SK-N-DZ (cell line): ENCODE measurements around the gene CREBRF. TPM values are rescaled to one million over a fixed set of nuclear protein-coding genes. Genes with fewer than 3 reads are reported as not detected.
"Not testable (repeated sequence)": the region's sequence is repeated elsewhere in the genome, so short reads cannot be mapped to it uniquely, and the experiment has no call there.

ENCODE experiments used
- DNase-seq: peaks from one replicate; pipeline ENCODE4 v3.0.0-alpha.2; 2015; ENCODE audit warnings: low spot score
- polyA plus RNA-seq, 2 experiments: library from polyadenylated mRNA; depleted of rRNA; stranded (reverse); fragments of >200 nt; gene quantifications; 2 replicates each; pipeline ENCODE4 v1.2.3, GENCODE V29; 2014

Gene CREBRF, protein sequence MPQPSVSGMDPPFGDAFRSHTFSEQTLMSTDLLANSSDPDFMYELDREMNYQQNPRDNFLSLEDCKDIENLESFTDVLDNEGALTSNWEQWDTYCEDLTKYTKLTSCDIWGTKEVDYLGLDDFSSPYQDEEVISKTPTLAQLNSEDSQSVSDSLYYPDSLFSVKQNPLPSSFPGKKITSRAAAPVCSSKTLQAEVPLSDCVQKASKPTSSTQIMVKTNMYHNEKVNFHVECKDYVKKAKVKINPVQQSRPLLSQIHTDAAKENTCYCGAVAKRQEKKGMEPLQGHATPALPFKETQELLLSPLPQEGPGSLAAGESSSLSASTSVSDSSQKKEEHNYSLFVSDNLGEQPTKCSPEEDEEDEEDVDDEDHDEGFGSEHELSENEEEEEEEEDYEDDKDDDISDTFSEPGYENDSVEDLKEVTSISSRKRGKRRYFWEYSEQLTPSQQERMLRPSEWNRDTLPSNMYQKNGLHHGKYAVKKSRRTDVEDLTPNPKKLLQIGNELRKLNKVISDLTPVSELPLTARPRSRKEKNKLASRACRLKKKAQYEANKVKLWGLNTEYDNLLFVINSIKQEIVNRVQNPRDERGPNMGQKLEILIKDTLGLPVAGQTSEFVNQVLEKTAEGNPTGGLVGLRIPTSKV
- 1.4 and 1.7 TPM in 2 replicates for polyA plus RNA-seq (2014; cell fraction: cytosol; rRNA removed)
- polyA plus RNA-seq (2014; cell fraction: nucleus; rRNA removed) = 3.4 and 5.0 TPM in 2 replicates

DNA sequence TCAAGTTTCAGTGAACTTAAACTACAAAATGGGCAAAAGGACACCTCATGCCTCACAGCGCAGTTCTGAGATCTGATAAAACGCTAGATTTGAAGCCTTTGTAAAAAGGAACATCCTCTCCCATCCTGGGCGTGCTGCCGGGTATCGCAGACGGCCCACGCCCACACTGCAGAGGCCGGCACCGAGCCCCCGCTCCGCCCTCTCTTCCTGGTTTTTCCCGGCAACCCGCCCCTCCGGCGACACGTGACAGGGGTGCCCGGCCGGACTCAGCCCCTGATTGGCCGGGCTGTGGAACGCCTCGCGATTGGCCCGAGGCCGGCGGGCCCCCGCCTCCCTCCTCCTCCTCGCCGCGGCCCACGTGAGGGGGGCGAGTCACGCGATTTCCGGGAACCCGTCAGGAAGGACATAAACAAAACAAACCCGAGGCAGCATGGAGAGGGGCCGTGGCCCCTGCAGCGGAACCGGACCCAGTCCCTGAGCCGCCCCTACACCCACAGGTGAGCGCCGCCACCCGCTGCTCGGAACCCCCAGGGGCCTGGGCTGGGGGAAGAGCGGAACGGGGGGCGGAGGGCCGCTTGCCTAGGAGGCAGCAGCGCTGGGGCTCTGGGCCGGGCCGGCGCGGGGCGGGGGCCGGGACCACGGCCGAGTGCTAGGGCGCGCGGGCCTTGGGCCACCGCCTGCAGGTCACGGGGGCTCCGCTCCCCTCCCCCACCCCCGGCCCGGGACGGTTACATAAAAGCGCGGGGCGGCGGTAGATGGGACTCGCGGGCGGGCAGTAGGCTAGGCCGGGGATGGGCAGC lies at the start of gene CREBRF:
Gene CREBRF (plus strand): TSS at position 370 of the 800 bp plus-strand sequence. CDS start 24,424 bp downstream, outside the sequence.
- DNase-seq = peak; percentile 94

DNA sequence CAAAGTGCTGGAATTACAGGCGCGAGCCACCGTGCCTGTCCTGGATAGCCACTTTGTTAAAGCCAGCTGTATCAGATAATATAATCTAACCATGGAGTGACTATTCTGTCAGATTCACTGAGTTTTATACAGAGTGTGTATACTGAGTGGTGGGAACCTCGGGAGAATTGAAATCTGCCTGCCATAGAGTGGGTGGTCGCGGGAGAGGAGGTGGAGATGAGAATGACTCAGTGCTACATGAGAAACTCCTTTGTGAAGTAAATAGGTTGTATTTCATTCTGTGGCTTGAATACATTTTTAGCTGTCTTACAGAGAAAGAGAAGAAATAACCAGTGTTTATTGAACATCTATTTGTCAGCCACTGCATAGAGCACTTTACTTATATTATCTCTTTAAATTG lies 46.1 kb upstream of the CREBRF start:
- DNase-seq = no peak

DNA sequence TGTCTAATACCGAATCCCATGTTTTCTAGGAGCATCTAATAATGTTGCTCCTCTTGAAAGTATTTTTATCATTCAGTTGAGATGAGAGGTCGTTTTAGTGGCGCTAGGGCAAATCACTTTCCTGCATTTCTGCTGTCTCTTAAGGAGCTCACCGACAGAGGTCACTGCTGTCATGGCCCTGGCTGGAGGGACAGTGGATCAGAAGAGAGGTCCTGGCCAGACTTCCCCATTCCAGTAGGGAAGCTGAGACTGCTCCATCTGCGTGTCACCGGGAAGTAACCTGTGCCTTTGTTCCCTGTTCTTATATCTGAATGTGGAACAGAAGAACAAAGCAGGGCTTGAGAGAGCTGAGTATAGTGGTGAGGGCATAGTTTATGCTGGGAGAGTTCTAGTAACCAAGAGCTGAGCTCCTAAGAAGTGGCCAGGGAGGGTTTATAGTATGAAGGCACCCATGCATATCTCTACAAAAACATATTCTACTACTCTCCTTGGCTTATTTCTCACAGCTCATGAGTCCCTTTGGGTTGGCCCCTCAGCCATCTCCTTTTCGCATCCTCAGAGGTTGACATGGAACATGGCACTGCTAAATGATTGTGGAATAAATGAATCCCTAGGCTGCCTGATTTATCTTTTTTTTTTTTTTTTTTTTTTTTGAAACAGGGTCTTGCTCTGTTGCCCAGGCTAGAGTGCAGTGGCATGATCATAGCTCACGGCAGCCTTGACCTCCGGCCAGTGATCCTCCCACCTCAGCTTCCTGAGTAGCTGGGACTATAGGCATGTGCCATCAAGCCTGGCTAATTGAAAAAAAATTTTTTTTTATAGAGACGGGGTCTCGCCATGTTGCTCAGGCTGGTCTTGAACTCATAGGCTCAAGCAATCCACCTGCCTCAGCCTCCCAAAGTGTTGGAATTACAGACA lies 45.3 kb upstream of the CREBRF start:
- DNase-seq = no peak

DNA sequence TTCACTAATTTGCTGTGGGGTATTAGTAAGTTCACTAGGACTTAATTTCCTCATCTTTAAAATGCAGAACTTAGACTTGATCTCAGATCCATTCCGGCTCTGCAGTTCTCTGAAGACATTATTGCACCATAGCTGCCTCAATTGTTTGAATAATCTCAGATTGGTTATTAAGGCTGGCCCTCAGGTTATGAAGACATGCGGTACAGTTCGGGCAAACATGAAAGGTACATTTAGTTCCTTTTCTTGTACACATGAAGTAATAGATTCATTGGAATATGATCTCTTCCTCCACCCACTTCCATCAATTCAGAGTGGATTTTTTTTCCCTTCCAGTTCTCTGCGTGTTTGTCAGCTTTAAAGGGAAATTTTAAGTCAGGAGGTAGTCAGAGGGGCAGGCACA lies 44.6 kb upstream of the CREBRF start:
- no peak for DNase-seq

DNA sequence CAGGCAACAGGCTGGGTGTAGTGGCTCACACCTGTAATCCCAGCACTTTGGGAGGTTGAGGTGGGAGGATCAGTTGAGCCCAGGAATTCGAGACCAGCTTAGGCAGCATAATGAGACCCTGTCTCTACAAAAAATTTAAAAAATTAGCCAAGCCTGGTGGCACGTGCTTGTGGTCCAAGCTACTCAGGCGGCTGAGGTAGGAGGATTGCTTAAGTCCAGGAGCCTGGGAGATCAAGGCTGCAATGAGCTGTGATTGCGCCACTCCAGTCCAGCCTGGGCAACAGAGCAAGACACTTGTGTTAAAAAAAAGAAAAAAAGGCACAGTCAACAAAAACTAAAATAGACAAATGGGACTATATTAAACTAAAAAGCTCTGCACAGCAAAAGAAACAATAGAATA lies 43.3 kb upstream of the CREBRF start:
- DNase-seq = no peak

DNA sequence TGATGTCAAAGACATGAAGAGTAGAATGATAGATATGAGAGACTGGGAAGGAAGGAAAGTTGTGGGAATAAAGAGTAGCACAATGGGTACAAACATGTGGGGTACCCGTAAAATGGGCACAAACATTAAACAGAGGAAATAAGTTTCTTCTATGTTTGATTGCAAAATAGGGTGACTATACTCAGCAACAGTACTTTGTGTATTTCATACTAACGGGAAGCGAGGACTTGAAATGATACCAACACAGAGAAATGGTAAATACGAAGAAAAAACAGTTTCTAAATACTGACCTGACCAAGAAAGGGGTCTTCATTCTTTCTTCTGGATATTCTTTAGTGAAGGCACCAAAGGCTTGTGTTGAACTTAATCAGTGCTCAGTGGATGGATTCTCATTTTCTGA lies 41.5 kb upstream of the CREBRF start:
- DNase-seq = no peak

DNA sequence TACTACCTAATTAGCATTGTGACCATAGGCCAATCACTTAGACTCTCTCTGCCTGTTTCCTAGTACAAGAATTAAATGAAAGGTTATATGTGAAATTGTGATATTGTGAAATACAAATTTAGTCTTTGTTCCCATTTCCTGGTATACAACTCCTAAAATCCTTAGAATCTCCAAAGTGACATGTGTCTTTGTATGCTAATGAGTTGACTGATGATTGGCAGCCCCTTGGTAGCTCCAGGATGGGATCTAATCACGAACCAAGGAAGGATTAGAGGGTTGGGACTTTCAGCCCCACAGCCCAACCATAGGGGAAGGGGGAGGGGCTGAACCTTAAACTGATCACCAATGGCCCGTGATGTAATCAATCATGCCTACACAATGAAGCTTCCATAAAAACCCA lies 41.0 kb upstream of the CREBRF start:
- DNase-seq = no peak

DNA sequence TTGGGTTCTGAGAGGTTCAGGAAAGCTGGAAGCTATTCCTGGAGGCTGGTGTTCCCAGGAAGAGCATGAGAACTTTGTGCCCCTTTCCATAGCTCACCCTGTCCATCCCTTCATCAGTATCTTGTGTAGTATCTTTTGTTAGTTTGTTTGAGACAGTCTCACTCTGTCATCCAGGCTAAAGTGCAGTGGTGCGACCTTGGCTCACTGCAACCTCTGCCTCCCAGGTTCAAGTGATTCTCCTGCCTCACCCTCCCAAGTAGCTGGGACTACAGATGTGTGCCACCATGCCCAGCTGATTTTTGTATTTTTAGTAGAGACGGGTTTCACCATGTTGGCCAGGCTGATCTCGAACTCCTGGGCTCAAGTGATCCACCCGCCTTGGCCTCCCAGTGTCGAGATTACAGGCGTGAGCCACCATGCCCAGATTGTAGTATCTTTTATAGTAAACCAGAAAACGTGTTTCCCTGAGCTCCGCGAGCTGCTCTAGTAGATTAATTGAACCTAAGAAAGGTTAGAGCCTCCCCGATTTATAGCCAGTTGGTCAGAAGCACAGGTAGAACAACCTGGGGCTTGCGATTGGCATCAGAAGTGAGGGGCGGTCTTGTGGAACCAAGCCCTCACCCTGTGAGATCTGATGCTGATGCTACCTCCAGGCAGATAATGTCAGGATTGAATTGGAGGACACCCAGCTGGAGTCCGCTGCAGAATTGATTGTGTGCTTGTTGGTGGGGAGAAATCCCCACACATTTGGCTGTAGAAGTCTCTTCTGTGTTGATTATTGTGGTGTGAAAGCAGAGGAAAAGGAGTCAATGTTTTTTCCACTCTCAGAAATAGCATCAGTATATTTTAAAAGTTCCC lies 40.3 kb upstream of the CREBRF start:
- no peak for DNase-seq

DNA sequence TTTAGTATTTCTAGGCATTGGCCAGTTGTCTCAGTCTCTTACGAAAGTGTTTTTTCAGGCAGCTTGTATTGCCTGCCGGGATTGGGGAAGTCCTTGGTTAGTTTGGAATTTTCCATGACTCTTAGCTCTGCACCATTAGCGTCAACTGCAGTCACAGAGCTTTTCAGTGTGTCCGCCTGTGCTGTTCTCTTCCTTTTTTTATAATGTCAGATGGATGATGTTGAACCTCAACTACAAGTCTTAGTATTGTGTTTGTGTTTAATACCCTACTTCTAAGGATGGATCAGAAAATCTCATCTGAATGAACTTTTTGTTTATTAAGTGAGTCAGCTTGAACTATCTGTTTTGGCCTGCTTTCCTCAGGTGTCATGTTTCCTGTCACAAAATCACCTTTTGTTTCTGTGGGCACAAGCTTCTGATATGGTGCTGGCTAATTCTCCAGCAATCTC lies 39.5 kb upstream of the CREBRF start:
- no peak for DNase-seq

DNA sequence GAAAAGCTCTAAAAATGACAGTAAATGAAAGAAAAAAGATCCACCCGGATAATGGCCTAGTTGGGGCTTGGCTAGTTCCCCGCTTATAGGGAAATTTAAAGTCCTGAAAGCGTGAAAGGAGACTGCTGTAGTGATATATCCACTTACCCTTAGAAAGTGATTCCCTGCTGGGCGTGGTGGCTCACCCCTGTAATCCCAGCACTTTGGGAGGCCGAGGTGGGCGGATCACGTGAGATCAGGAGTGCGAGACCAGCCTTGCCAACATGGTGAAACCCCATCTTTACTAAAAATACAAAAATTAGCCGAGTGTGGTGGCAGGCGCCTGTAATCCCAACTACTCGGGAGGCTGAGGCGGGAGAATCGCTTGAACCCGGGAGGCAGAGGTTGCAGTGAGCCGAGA lies 39.1 kb upstream of the CREBRF start:
- DNase-seq = not testable (repeated sequence)

DNA sequence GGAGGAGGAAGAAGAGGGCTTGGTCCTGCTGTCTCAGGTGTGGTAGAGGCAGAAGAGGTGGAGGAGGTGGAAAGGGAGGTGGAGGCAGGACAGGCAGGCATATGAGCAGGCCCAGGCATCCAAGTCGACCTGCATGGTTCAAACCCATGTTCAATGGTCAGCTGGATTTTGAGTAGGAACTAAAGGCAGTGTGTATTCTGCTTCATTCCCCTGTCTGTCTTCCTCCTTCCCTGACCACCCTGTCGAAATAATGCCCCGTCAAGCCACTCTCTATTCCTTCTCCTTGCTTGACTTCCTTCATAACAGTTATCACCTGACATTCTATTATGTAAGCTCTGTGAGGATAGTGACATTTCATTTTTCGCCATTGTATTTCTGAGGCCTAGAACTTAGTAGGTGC lies 37.8 kb upstream of the CREBRF start:
- DNase-seq = no peak

DNA sequence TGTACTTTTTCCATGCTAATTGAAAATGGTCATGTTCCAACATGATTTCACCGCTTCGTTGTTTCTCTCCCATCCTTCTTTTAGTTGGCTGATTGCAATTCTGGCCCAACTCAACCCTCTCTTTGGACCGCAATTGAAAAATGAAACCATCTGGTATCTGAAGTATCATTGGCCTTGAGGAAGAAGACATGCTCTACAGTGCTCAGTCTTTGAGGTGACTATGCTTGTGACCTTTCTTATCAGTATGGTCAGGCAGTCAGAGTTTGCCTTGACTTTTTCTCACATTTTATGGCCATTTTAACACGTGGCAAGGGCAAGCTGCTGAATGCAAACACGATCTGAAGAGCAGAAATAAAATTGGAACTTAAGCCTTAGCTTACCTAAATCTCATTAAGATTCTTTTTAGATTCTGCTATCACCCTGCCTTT lies 36.0 kb upstream of the CREBRF start:
- DNase-seq = no peak

DNA sequence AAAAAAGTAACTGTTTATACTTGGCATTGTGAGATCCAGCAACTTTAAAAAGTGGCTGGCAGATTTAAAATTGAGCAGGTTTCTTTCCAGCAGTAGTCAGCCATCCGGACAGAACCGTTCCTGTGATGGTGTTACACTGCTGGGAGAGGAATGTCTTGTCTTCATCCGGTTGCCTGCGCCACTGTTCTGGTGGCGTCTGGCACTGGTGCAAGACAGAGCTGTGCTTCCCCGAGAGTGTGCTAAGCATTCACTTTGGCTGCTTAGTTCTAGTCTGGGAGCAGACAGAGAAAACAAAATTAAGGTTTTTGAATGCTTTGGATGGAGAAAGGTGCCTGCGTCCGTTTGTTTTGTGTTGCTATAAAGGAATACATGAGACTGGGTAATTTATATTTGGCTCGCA lies 35.5 kb upstream of the CREBRF start:
- no peak for DNase-seq

DNA sequence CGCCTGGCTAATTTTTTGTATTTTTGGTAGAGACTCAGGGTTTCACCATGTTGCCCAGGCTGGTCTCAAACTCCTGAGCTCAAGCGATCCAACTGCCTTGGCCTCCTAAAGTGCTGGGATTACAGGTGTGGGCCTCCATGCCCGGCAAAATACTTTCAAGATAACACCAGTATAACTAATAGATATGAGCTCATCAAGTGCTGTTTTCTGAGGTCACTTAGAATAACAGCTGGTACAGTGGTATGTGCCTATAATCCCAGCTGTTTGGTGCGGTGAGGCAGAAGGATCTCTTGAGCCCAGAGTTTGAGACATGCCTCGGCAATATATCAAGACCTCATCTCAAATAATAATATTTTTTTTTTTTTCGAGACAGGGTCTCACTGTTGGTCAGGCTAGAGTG lies 30.5 kb upstream of the CREBRF start:
- DNase-seq = no peak

DNA sequence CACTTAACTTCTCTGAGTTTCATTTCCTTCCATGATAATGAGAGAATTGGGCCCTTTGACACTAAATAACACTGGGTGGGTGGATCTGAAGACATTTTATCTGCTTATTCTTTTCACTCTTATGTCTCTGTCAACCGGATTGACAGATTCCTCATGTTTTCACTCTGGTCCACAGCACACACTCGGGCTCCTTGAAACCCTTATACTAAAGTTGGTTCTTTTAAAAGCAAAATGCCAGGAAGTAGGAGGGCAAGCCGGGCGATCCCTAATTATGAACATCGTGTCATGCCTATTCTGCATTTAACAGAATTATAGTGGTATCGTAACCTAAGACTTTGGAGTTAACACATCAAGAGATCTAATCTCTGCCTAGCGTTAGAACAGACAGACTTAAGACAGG lies 28.2 kb upstream of the CREBRF start:
- no peak for DNase-seq

DNA sequence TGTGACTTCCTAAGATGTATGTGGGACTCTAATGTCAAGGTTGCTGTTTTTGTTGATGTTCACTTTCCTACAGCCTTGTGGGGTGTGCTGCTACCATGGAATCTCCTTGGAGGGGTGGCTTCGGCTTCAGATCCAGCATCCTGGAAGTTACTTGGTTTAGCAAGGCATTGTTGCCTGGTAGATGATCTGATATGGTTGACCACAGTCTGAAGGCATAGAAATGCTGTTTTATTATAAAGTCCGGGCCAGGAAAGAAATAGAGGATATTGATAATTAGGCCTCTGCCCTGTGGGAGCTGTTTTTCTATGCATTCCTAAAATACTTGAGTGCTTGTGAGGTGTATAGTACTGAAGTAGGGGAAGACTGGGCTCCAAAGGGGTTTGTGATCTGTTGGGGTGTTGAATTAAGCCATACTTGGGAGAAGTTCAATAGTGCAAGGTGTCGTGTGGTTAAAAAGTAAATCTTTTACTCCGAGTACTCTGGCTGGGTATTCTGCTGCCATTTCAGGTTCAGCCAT lies 27.3 kb upstream of the CREBRF start:
- DNase-seq = no peak

DNA sequence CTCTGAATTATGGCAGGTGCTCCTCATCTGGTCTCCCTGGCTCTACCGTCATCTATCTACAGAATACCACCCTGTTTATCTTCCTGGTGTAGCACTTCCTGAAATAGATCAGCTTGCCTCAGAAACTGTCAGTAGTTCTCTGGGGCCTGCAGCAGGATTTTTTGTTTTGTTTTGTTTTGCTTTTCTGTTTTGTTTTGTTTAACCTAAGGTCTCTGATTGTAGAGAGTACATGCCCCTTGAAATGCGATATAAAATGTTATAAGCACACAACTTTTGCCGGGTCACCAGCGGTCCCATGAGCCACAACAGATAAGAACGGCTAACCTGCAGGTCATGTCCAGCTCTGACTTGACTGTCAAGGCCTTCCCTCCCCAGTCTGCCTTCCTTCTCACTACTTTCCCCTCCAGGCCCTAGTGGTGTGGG lies 26.6 kb upstream of the CREBRF start:
- no peak for DNase-seq

DNA sequence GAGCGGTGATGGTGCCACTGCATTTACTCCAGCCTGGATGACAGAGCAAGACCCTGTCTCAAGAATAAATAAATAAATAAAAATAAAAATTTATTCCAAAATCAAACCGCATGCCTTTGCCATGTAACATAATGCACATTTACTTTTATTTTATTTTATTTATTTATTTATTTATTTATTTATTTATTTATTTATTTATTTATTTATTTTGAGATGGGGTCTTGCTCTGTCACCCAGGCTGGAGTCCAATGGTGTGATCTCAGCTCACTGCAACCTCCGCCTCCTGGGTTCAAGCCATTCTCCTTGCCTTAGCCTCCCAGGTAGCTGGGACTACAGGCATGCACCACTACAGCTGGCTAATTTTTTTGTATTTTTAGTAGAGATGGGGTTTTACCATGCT lies 24.1 kb upstream of the CREBRF start:
- DNase-seq = not testable (repeated sequence)

DNA sequence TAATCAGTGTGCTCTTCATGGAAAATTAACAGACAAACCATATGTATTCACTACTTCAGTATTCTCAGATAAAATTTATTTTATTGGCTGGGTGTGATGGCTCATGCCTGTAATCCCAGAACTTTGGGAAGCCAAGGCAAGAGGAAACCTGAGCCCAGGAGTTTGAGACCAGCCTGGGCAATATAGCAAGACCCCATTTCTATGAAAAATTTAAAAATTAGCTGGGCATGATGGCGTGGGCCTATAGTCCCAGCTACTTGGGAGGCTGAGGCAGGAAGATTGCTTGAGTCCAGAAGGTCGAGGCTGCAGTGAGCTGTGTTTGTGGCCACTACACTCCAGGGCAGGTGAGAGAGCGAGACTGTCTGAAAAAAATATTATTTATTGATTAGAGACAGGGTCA lies 23.4 kb upstream of the CREBRF start:
- DNase-seq = no peak

DNA sequence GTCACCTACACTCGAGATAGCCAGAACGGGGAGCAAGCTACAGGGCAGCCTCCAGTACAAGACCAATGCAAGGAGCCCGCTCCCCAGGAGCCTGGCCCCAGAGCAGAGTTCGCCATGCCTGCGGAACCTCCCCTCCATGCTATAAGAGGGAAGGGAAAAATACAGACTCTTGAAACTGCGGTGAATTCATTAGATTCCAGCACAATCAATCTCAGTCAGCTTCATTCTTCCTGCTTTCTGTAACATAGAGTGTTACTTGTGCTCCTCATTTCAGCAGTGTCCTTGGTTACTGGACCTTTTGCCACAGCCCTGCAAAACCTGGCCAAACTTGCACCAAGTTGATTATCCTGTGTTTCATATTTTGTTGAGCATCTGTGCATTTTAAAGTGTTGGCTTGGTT lies 22.2 kb upstream of the CREBRF start:
- no peak for DNase-seq
